GM21367 (cell line): ENCODE data around the gene ANGEL2.

Source experiments
- ATAC-seq: cut with Tn5 transposase; IDR thresholded peaks from one replicate; pipeline ENCODE4 v1.9.1; 2021; ENCODE audit not compliant: unreplicated experiment

Gene ANGEL2

DNA sequence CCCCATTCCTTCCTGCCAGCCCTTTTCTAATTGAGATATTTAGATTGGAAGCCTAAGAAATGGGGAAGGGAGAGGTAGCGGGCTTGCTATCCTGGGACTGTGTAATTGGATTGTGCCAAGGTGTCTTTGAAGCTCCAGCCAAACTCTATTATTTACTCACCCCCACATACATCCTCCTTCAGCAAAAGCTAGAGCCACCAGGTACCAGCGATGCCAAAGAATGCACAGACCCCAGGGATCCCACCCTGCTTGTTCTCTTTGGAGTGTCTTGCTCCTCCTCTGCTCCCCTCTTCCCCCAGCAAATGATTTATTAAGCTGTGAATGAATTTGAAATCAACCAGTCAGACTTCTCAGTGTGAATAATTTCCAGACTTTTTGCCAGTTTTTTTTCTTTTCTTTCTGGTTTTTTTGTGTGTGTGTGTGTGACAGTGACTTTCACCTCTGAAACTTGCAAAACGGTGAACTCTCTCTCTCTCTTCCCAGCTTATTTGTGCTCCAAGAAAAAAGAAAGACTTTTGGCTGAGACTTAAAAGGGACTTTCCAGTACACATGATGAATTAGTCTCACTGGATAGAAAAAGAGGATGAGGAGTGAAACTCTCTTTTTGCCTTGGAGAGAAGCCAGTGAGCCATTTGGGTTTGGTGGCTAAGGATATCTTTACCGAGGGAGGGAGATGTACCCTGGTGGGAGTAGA lies 63.6 kb downstream of the ANGEL2 start:
- no peak for ATAC-seq

DNA sequence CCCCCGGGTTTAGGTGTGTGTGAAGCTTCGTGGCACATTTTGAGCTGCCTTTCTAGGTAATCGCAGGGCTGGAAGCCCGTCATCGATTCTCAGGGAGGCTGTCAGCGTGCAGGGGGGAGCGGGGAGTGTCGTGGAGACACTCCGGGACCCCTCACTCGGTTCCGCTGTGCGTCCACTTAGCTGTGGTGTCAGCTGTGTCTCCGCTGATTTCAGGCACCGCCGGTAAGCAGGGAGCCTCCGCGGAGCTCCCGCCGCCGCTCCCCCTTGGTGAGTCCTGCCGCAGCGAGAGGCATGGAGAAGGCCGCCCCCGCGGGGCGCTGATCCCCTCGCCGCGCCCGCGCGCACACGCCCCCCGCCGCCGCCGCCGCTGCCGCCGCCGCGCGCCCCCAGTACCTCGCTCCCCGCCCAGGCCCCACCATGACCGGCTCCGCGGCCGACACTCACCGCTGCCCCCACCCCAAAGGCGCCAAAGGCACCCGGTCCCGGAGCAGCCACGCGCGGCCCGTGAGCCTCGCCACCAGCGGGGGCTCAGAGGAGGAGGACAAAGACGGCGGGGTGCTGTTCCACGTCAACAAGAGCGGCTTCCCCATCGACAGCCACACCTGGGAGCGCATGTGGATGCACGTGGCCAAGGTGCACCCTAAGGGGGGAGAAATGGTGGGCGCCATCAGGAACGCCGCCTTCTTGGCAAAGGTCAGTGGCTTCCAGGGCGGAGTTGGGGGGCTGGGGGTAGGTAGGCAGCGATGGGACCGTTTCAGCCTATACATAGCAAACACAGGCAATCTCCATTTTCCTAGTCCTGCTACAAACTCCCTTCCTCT lies 64.3 kb downstream of the ANGEL2 start:
- ATAC-seq = no peak

DNA sequence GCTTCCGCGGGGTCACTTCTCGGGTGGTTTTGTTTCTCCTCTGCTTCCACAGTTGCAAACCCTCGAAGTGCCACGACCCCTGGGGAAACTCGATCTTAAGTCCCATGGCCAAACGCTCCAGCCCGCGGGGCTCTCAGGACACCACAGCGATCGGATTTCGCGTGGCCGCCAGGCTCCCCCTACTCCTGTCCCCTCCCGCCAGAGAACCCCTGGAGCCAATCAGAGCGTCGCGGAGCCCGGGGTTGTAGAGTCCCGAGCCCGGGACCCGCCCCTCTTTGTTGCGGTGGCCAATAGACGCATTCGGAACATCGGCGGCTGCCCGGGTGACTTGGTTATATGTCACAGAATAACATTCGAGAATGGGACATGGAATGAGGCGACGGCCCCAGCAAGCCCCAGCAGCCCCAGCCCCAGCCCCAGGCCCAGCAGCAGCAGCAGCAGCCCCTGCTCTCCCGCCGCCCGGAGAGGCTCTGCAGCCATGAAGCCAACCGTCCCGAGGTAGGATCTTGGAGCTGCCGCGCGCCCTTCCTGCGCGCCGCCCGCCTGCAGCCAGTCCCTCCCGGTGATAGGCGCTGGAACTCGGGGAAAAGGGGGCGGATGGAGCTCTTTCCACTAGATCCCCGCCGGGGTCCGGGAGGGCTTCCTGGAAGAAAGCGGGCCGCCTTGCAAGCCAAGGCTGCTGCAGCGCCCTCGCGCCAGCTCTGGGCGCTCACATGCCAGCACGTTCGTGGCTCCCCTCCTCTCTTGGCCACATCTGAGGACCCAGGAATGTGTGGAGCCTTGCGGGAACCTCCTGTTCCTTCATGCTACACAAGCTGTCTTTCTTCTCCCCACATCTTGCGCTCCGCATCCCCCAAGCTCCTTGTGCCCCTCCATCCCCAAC lies 65.2 kb downstream of the ANGEL2 start, which contains the start of gene VASH2:
VASH2 (plus strand) TSS at position 299 of the 883 bp plus-strand sequence. CDS start 1,002 bp downstream, outside the sequence.
- peak; percentile 96 for ATAC-seq

DNA sequence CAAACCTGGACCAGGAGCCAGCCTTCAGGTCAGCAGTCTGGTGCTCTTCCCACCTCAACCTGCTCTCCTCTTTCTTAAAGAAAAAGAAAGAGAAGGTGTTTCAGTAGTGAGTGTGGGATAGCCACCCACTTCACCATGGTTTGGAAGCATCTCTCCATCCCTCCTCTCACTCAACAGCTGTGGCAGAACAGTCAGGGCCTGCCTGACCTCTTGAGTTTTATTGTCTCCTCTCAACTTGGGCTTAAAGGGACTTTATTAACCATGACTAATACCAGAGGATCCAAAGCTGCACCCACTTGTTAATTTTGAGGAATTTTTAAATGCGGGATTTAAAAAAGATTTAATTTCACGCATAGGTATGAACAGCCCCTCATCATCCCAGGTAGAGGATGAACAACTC lies 65.9 kb downstream of the ANGEL2 start:
- no peak for ATAC-seq

DNA sequence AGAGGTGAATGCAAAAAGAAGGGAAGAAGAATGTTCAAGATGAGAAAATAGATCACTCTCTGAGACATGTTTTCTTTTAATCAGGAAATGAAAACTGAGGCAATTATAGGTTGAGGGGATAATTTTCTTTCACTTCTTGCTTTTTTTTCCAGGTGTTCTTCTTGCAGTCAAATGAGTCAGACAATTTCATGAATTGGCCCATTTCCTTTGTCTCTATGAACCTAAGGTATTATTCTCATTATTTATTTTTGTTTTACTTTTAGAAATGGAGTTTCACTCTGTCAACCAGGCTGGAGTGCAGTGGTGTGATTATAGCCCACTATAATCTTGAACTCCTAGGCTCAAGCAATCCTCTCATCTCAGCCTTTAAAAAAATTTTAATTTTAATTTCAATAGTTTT lies 68.8 kb downstream of the ANGEL2 start:
- ATAC-seq = no peak

DNA sequence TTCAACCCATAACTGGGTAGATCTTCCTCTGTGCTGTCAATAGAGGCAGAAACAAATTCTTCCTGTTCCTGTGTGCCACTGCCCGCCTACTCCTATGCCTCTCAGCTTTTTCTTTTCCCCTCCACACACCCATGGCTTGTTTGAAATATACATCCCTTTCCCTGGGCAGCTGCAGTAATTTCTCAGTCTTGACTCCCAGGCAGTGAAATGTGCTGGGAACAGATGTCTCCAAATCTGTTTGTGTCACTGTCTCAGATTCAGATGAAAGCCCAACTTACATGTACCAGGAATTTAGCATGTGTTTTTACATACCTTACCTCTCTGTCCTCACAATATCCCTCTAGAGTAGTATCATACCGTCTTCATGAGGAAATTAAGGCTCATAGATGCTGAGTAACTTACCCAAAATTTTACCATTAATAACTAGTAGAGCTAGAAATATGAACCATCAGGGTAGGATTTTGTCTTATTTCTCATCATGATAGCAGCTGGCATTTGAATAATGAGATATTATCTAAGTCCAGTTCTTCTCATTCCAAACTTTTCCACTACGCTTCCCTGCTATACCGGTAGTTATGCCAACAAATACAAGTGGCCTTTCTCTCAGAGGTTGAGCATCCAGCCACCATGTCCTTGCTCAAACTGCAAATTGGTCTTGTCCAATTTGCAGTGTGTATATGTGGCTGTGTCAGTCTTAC lies 70.1 kb downstream of the ANGEL2 start:
- ATAC-seq = no peak

DNA sequence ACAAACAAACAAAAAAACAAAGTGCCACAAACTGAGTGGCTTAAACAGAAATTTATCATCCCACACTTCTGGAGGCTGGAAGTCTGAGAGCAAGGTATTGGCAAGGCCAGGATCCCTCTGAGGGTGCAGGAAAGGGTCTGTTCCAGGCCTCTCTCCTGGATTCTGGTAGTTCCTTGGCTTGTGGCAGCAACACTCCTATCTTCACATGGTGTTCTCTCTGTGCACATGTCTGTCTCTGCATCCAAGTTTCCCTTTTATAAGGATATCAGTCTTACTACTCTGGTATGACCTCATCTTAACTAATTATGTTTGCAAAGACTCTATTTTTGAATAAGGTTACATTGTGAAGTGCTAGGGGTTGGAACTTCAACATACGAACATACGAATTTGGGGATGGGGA lies 70.6 kb downstream of the ANGEL2 start:
- ATAC-seq = no peak

DNA sequence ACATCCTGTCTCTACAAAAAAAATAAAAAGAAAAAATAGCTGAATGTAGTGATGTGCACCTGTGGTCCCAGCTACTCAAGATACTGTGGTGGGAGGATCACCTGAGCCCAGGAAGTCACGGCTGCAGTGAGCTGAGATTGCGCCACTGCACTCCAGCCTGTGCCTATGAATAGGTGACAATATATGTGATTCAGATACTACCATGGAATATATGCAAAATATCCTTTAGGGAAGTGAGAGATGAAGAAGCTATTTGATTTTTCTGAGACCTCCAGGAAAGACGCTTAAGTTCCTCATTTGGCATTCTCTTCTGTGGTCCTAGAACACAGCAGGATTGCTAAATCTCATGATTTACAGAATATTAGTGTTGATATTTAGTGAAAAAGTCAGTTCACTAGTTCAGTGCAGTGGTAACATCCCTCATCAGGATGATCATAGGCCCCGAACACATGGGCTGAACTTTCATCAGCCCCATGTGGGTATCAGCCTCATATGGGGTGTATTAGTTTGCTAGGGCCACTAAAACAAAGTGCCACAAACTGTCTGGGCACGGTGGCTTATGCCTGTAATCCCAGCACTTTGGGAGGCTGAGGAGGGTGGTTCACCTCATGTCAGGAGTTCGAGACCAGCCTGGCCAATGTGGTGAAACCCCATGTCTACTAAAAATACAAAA lies 71.3 kb downstream of the ANGEL2 start:
- ATAC-seq = no peak

DNA sequence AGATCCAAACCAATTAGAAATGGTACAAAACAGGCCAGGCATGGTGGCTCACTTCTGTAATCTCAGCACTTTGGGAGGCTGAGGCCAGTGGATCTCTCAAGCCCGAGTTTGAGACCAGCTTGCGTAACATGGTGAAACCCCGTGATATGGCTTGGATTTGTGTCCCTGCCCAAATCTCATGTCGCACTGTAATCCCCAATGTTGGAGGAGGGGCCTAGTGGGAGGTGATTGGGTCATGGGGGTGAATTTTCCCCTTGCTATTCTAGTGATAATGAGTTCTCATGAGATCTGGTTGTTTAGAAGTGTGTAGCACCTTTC lies 72.3 kb downstream of the ANGEL2 start:
- ATAC-seq = no peak

DNA sequence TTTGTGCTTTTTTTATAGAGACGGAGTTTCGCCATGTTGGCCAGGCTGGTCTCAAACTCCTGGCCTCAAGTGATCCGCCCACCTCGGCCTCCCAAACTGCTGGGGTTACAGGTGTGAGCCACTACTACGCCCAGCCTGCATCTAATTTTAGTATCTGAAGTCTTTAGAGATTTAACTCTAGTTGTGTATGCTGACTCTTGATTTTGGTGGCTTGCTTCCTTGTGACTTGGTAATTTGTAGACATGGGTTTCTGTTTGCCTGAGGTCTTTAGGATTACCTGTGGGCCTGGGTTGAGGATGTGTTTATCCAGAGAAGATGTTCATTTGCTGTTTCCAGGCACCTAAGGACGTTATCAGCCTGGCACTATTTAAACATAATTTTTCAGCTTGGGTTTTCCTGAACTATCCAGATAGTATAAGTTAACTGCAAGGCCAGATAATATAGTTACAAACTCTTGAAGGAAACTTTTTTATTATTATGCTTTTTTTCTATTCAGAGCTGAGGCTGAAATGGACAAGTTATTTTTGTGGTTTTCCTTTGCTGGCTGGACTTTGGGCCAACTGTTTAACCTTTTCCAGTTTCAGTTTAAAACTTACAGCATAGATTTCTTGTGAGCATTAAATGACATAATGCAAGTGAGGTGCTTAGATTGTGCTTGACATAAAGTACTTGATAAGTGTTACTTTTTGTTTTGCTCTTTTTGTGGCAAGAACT lies 72.8 kb downstream of the ANGEL2 start:
- no peak for ATAC-seq
